Mucosa of rectum (tissue), 2 donors: ENCODE results near the gene KCNJ9.

Source experiments
- H3K27ac ChIP-seq, 2 donors: one replicate each; pipeline ENCODE4 v1.7.0; 2013; ENCODE audit warnings: inconsistent platforms in 2 of 2, low read depth in 2 of 2, low read length in 2 of 2
- H3K27me3 ChIP-seq, 2 donors: one replicate each; pipeline ENCODE4 v1.7.0; 2013; ENCODE audit warnings: low read length in 2 of 2; ENCODE audit not compliant: control insufficient read depth in 2 of 2, insufficient read depth in 2 of 2
- H3K36me3 ChIP-seq, 2 donors: one replicate each; pipeline ENCODE4 v1.7.0; 2013; ENCODE audit warnings: low read length in 2 of 2; ENCODE audit not compliant: control insufficient read depth in 2 of 2, insufficient read depth in 2 of 2
- H3K4me1 ChIP-seq, 2 donors: one replicate each; pipeline ENCODE4 v1.7.0; 2013; ENCODE audit warnings: low read length in 2 of 2, mild to moderate bottlenecking in 1 of 2; ENCODE audit not compliant: control insufficient read depth in 2 of 2, insufficient read depth in 2 of 2
- H3K4me3 ChIP-seq, 2 donors: one replicate each; pipeline ENCODE4 v1.7.0; 2013; ENCODE audit warnings: low read length in 2 of 2
- H3K9ac ChIP-seq, 2 donors: one replicate each; pipeline ENCODE4 v1.7.0; 2013; ENCODE audit warnings: low read length in 2 of 2, low read depth in 1 of 2, mild to moderate bottlenecking in 1 of 2
- H3K9me3 ChIP-seq, 2 donors: one replicate each; pipeline ENCODE4 v1.7.0; 2013; ENCODE audit warnings: low read length in 2 of 2; ENCODE audit not compliant: control insufficient read depth in 2 of 2
- donor health status: healthy.
- donor health status: Normal muscosa, but diverticular disease.

Gene KCNJ9

DNA sequence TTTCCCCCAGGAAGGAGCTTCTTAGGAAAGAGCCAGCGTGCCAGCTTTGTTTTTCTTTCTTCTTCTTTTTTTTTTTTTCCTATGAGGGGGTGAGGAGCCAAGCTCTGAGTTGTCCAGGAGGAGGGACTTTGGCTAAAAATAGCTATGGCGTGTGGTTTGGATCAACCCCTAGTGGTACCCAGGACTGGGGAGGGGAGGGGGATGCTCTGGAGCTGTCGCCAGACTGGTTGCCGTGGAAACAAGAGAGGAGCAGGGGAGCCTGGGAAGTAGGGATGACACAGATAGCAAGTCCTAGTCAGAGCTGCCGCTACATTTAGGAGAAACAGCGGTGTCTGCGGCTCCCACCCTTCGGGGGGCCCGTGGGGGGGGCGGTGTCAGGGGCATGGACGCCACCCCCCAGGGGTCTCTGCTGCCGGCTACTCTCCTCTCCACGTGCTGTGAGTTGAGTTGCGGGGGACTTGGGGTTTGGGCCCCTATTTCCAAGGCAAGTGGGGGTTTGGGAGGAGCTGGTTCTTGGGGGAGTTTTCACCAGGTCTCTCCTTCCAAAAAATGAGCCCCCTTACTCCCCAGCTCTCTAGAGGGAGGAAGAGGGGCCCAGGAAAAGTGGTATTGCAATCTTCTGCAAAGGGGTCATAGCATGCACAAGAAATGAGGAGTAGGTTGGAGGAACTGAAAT, at the start of gene KCNJ9:
Gene KCNJ9 (plus strand): TSS at position 278 of the 676 bp plus-strand sequence. CDS start 2,493 bp downstream, outside the sequence.
- Histone ChIP-seq H3K27me3 (peaks cover 27 to 36% of the 10 kb centered on the region in 2 donors), H3K9ac (no peak within 1 kb of the TSS), H3K4me3 (no peak within 1 kb of the TSS)

DNA sequence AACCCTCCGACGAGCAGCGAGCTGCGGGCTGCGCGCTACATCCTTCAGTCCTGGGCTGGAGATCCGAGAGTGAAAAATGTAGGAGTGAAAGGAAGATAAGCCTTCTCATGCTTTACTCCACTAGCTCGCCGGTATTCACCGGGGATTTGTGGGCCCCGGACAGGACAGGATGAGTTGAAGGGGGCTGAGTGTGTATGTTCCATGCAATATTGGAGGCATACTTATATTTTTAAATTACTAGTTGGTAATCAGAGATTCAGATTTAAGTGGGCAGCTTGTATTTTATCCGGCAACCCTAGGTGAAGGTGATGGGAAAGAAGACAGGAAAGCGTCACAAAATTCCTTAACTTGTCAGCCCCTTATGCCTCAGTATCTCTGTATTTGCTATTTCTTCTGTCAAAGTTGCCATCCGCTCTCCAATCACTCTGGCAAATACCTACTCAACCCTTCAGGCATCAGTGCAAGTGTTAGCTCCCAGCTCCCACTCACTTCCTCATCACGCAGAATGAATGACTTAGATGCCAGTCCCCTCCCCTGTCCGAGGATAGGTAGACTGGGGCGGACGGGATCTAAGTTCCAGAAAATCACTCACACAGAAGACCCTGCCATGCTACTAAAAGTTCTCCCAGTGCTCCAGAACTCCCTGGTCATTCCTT, 49.0 kb upstream of the KCNJ9 start:
- Histone ChIP-seq H3K36me3 (no peaks in the 10 kb centered on the region), H3K9me3 (no peaks in the 10 kb centered on the region), H3K9ac (peak overlapping the region; percentile 71 to 75), H3K4me1 (peaks cover 16 to 17% of the 10 kb centered on the region in 2 donors), H3K27ac (peak overlapping the region; percentile 30 to 70), H3K4me3 (peak overlapping the region; percentile 95 to 97), H3K27me3 (no peaks in the 10 kb centered on the region)

More for the DNA sequence above, at the start of gene KCNJ9:
- H3K36me3 ChIP-seq: no peaks in the 10 kb centered on the region
- H3K27ac ChIP-seq: no peak within 1 kb of the TSS
- peaks cover 0 to 4% of the 10 kb centered on the region in 2 donors for H3K4me1 ChIP-seq
- H3K9me3 ChIP-seq: no peaks in the 10 kb centered on the region

DNA sequence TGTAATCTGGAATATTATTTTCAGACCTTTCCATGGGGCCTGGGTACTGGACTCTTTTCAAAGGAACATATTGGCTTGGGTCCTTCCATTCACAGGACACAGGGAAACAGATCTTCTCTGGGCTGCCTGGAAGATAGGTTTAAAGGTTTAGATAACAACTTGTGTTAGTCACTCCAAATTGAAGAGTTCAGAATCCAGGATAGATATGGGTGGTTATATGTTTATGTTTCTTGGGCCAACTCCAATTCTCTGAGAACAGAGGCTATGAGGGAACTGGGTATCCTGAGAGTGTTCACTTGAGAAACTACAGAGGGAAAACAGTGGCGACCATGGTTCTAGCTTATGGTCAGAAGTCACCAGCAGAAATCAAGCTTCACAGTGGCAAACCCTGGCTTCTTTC, 40.9 kb upstream of the KCNJ9 start:
- H3K27me3 ChIP-seq: no peaks in the 10 kb centered on the region
- no peaks in the 10 kb centered on the region for H3K9me3 ChIP-seq
- H3K9ac ChIP-seq: no peak overlapping the region
- H3K4me3 ChIP-seq: no peak overlapping the region
- H3K27ac ChIP-seq: no peak overlapping the region
- H3K4me1 ChIP-seq: no peaks in the 10 kb centered on the region
- no peaks in the 10 kb centered on the region for H3K36me3 ChIP-seq

DNA sequence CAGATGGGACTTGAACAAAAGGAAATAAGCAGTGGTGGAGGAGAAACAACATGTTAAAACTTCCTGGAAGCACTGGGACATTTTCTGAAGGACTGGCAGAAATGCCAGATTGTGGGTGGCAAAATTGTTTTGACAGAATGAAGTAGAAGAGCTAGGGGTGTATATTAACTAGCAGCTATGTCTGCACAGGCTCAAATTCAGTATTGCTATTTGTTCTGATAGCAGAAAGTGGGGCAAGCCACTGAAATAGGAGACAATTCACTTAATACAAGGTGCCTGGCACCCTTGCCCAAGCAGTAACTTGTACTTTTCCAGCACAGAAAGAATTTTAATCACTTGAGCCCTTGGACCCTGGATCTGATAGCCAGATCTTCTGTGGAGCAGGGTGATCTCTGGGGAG, 37.8 kb upstream of the KCNJ9 start:
- Histone ChIP-seq H3K9me3 (no peaks in the 10 kb centered on the region), H3K4me1 (peaks cover 3 to 6% of the 10 kb centered on the region in 2 donors), H3K27ac (no peak overlapping the region), H3K4me3 (no peak overlapping the region), H3K9ac (no peak overlapping the region), H3K27me3 (no peaks in the 10 kb centered on the region), H3K36me3 (no peaks in the 10 kb centered on the region)

DNA sequence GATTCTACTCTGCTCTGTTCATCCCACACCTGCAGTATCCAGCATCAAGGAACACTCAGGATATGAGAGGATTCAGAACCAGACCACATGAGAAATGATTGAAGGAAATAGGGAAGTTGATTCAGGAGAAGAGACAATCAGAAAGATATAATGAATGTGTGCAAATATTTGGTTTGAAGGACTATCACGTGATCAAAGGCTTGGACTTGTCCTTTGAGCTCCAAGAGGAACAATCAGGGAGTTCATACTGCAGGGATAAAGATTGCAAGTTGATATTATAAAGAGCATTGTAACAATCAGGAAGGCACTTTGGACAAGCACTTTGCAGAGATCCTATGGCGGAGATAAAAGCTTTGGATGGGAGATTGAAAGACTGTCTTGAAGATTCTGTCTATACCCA, 35.7 kb upstream of the KCNJ9 start:
- Histone ChIP-seq H3K9ac (no peak overlapping the region), H3K4me3 (no peak overlapping the region), H3K9me3 (no peaks in the 10 kb centered on the region), H3K27me3 (no peaks in the 10 kb centered on the region), H3K36me3 (no peaks in the 10 kb centered on the region), H3K27ac (no peak overlapping the region), H3K4me1 (peaks cover 3 to 6% of the 10 kb centered on the region in 2 donors)

DNA sequence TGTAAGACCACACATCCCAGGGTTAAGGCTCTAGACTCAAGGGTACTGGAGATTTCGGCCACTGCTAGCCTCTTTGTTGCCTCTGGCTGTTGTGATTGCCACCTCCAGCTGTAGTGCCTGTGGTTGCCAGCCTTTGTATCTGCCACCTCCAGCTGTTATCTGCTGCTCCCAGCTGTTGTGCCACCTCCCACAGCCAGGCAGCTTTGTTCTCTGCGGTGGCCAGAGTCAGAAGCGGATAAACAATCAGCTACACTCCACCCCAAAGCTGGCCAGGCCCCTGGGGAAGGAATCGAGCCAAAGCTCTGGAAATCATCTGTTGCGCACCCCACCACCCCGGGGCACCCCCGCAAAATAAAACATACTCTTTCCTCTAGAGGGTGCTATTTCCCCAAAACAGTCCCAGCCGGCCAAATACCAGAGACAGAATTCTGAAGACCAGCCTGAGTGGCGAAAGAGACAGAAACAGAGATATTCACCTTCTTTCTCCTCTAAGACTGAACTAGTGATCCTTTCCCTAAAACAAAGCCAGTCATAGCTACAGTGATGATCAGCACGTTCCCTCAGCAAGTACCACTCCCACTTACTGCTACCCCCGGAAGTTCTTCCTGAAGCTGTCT, 34.7 kb upstream of the KCNJ9 start:
- Histone ChIP-seq H3K27me3 (peaks cover 0 to 3% of the 10 kb centered on the region in 2 donors), H3K4me3 (peak overlapping the region in 1 of 2 donors; percentile 60), H3K9me3 (no peaks in the 10 kb centered on the region), H3K9ac (no peak overlapping the region), H3K36me3 (no peaks in the 10 kb centered on the region), H3K27ac (no peak overlapping the region), H3K4me1 (peaks cover 3 to 6% of the 10 kb centered on the region in 2 donors)

DNA sequence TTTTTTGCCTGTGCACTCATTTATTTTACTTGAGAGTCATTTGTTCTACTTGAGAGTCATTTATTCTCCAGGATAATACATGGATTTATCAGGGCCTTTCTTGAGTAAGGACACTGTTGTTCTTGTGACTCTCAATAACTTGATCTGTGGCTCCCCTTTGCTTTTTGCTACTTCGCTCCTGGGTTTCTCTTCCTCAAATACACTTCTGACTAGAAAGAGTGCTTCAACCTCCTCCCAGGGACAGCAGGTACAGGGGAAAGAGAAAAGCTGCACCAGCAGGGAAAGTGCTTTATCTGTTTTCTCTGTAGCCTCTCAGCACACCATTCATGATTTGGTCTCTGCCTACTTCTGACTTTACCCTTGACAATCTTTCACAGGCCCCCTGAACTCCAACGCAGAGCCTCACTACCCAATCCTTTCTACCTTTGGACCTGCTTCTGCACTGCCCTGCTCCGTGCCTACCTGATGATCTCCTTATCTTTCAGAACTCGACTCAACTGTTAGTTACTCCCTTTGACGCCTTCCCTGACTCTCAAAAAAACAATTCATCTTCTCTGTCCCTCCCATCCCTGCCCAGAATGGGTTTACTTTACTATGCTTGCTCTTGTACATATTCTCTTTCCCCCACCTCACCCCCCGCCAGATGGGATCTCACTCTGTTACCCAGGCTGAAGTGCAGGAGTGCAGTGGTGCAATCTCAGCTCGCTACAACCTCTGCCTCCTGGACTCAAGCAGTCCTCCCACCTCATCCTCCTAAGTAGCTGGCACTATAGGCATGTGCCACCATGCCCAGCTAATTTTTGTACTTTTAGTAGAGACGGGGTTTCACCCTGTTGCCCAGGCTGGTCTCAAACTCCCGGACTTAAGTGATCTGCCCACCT, 34.0 kb upstream of the KCNJ9 start:
- Histone ChIP-seq H3K9me3 (no peaks in the 10 kb centered on the region), H3K4me1 (peaks cover 3 to 6% of the 10 kb centered on the region in 2 donors), H3K27me3 (peaks cover 2 to 5% of the 10 kb centered on the region in 2 donors), H3K36me3 (no peaks in the 10 kb centered on the region), H3K9ac (no peak overlapping the region), H3K4me3 (peak overlapping the region in 1 of 2 donors; percentile 60), H3K27ac (no peak overlapping the region)

DNA sequence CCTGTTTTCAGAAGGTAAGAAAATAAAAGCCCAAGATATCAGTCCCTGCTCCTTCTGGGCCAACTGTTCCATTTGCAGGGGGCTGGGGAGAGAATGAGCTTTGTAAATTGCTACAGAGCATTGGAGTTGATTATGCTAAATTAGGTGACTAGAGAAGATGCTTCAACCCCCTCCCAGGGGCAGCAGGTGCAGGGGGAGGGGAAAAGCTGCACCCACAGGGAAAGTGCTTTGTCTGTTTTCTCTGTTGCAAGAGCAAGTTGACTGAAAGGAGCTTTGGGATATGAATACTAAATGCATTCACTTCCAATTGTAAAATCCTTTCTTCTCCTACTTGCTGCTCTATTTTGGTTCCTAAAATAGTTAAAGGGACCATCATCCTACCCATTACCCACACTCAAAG, 33.0 kb upstream of the KCNJ9 start:
- Histone ChIP-seq H3K9me3 (no peaks in the 10 kb centered on the region), H3K27ac (no peak overlapping the region), H3K27me3 (peaks cover 7 to 8% of the 10 kb centered on the region in 2 donors), H3K9ac (no peak overlapping the region), H3K4me3 (no peak overlapping the region), H3K4me1 (peaks cover 3 to 6% of the 10 kb centered on the region in 2 donors), H3K36me3 (no peaks in the 10 kb centered on the region)

DNA sequence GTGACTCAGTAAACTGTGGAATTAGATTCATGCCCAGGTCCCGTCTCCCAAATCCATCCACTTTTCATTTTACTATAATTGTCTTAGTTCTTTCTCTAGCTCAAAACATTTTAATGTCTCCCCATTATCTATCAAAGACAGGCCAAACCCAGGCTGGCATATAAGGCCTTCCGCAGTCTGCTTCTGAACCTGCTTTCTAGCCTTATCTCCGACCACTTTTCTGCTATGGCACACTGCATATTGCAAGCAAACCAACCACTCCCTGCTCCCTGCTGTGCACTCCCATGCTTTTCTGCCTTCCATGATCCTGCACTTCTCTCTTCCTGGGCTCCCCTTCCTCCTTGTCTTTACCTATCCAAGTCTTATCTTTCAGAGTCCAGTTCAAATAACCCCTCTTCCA, 32.2 kb upstream of the KCNJ9 start:
- peaks cover 7 to 8% of the 10 kb centered on the region in 2 donors for H3K27me3 ChIP-seq
- peaks cover 3 to 6% of the 10 kb centered on the region in 2 donors for H3K4me1 ChIP-seq
- no peak overlapping the region for H3K27ac ChIP-seq
- no peak overlapping the region for H3K9ac ChIP-seq
- no peak overlapping the region for H3K4me3 ChIP-seq
- no peaks in the 10 kb centered on the region for H3K9me3 ChIP-seq
- H3K36me3 ChIP-seq: no peaks in the 10 kb centered on the region
